NAMALWA (cell line): ENCODE results near the gene HEMGN.

Source experiments
- DNase-seq: peaks from one replicate; pipeline ENCODE4 v3.0.0-alpha.2; 2015; ENCODE audit warnings: low spot score

Gene HEMGN

DNA sequence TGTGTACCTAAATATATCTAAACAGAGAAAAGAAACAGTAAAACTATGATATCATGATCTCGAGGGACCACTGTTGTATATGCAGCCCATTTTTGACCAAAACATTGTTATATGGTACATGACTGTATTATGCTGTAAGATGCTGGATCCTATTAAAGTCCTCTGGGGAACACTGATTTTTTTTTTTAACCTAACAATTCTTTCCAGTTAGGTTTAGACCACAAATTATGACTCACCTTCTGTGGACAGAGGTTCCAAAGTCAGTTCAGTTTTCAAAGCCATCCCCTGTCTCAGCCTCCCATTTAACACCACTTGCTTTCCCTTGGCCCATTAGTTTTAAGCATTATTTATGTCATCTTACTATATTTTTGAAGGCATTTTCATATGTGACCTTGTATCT is 42.8 kb downstream of the HEMGN start:
- no peak for DNase-seq

DNA sequence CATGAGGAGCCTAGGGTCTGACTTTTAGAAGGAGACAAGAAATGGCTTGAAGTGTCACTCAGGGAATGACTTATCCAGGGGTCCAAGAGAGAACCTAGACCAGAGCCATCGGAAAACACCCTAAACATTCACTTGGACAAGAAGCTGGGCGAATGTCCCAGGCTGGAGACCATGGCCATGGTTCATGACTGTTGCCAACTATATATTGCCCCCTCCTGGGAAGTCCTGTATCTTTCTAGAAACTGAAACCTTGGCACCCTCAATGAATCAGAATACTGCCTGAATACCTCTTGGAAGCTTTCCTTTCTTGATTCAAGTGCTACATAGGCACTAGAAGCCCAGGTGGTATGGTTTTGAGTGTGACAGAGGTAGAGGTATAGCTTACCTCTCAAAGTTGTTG is 45.6 kb downstream of the HEMGN start:
- peak; percentile 20 for DNase-seq

DNA sequence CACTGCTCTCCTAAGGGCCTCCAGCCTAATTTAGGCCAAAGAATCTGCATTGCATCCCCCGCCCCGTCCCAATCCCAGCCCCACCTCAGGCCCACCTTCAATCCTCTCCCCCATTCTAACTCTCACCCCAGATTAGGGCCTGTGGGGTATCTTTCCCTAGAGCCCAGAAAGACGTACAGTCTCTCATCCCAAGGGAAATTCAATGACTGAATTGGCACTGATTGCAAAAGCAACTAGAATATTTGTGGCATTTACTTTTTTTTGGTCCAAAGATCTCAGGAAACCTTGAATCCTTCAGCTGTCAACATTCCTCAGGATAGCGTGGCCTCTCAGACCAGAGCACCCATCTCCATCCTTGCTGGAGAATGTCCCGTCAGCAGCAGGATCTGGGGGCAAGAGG is 46.2 kb downstream of the HEMGN start:
- no peak for DNase-seq

DNA sequence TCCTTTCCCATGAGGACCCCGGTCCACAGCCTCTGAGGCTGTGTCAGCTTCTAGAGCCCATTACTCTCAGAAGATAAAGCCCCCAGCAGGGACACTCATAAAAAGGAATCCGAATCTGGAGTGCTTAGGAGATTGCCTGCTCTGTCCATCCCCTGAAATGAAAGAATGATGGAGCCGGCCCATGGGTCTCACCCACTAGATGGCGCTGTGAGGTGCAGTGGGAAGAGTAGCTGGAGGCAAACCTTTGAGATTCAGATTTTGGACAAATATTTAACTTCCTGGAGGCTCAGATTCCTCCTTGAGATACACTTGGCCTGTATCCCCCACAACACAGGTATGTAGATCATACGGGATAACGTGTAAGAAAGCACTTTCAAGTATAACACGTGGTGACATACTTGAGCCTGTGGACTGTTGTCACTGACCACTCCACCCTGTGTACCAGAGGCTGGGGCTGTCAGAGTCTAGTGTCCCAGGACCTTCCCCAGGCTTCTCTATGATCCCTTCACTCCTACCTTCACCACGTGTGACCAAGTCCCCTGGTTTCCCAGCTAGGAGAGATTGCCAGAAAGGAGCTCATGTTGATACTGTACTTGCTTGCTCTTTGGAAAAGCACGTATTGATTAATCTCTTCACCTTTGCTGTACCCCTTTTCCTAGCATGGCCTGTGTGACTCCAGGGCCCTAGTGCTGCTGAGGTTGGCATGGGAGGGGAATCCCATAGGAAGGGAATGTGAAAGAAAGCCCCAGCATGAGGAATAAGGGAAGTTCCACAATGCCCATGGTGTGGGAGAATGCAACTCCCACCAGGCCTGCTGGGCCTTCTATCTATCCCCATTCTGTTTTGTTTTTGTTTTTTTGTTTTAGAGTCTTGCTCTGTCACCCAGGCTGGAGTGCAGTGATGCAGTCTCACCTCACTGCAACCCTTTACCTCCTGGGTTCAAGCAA is 47.8 kb downstream of the HEMGN start:
- peak; percentile 64 for DNase-seq

DNA sequence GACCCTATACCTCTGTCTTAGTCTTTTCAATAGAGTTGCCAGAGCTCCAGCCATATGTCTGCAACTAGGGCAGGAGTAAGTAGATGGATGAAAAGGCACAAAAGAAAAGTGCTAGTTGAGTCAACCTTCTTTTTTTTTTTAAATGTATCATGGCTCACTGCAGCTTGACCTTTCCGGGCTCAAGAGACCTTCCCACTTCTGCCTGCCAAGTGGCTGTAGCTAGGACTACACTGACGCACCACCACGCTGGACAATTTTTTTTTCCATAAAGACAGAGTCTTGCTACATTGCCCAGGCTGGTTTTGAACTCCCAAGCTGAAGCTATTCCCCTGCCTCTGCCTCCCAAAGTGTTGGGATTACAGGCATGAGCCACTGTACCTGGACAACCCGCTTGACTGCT is 57.6 kb downstream of the HEMGN start:
- DNase-seq, result no peak
